ENCODE data around the gene MMAB. TPM values are rescaled to one million over a fixed set of nuclear protein-coding genes. Genes with fewer than 3 reads are reported as not detected.
"Not testable (repeated sequence)": the region's sequence is repeated elsewhere in the genome, so short reads cannot be mapped to it uniquely, and the experiment has no call there.

Gene MMAB
- total RNA-seq, 4 donors from 2014 or later: 15.1 to 31.0 (median 21.7) TPM

DNA sequence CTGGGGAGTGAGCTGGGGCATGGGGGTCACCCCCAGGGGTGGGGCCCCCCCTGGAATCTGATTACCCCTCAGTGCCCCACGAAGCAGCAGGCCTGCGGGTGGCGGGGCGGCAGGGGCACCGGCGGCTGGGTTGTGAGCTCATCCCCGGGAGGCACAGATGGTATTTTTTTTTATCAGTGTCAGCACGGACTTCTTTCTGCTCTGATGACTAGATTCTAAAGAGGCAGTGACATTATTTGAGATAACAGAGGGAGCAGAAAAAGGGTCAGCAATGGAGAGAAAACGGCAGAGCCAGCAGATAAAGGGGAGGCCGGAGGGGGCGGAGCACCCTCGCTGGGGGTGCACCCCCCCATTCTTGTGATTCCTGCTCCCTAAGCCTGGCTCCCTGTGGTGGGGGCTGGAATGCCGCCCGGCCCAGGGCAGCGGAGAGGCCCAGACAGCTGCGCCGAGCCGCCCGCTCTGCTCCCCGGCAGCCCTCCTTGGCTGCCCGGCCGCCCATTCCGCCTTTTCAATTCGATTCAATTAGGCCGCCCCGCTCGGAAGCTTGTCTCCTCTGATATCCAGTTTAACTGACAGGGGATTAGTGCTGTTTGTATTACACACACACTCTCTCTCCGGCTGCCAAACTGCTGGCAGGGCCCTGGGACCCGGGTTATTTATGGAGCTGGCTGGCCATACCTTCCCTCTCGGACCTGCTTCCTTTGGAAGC lies 33.2 kb upstream of the MMAB start:
- no peak for DNase-seq (ENCODE audit: low spot score in 2 of 2)
- intact Hi-C loops (cut with DNase I; ENCODE audit: low total_unique reads): no loop called here
- no peak overlapping the region for H3K4me3 ChIP-seq (ENCODE audit: low read depth, poor library complexity, severe bottlenecking)
- 49 to 57% methylated on average over 30 of the region's 30 CpGs for WGBS, 2 donors
- TF ChIP-seq CTCF (IDR thresholded peaks at IDR 0.05) (no peak), POLR2A (IDR thresholded peaks at IDR 0.05) (no peak)

- TF ChIP-seq CTCF (IDR thresholded peaks at IDR 0.05) (no peak), POLR2A (IDR thresholded peaks at IDR 0.05) (no peak)
- WGBS, 2 donors: 86 to 89% methylated on average over 13 of the region's 13 CpGs
- intact Hi-C loops (cut with DNase I; ENCODE audit: low total_unique reads): no loop called here
- DNase-seq (ENCODE audit: low spot score in 2 of 2): no peak
- H3K4me3 ChIP-seq (ENCODE audit: low read depth, poor library complexity, severe bottlenecking): no peak overlapping the region
These were observed 32.4 kb upstream of the MMAB start for GRCh38 chr12:109605599-109606228.

- intact Hi-C loops (cut with DNase I; ENCODE audit: low total_unique reads): no loop called here
- WGBS, 2 donors: 83 to 86% methylated on average over 5 of the region's 5 CpGs
- DNase-seq (ENCODE audit: low spot score in 2 of 2): no peak
- H3K4me3 ChIP-seq (ENCODE audit: low read depth, poor library complexity, severe bottlenecking): no peak overlapping the region
- TF ChIP-seq CTCF (IDR thresholded peaks at IDR 0.05) (no peak), POLR2A (IDR thresholded peaks at IDR 0.05) (no peak)
These were observed 31.7 kb upstream of the MMAB start for GRCh38 chr12:109605016-109605415.

DNA sequence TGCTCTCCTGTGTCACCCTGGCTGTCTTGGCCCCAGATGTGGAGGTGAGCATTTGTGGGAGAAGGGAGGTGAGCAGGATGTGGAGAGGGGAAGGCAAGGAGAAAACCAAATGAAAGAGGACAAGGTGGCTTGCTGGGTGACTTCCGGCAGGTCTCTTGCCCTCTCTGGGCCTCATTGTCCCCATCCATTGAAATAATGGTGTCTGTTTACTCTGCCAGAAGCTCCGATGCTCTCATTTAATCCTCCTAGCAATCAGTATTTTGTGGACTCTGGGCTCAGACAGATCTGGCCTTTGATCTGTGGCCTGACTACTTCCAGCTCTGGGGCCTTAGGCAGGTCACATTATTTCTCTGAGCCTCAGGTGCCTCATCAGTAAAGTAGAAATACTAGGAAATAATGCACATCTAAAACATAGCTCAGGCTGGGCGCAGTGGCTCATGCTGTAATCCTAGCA lies 30.9 kb upstream of the MMAB start:
- H3K4me3 ChIP-seq (ENCODE audit: low read depth, poor library complexity, severe bottlenecking): no peak overlapping the region
- no peak for DNase-seq (ENCODE audit: low spot score in 2 of 2)
- WGBS, 2 donors: 84 to 88% methylated on average over 3 of the region's 3 CpGs
- no peak for TF ChIP-seq CTCF (IDR thresholded peaks at IDR 0.05)
- no peak for TF ChIP-seq POLR2A (IDR thresholded peaks at IDR 0.05)
- intact Hi-C loops (cut with DNase I; ENCODE audit: low total_unique reads): no loop called here

DNA sequence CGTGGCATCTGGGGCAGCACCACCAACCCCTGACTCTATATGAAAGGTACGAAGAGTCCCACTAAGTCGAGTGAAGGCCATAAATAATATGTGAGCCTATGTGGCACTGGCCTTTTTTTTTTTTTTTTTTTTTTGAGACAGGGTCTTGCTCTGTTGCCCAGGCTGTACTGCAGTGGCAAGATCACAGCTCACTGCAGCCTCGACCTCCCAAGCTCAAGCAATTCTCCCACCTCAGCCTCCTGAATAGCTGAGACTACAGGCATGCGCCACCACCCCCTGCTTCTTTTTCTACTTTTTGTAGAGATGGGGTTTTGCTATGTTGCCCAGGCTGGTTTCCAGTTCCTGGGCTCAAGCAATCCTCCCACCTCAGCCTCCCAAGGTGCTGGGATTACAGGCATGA lies 28.8 kb upstream of the MMAB start:
- 86% methylated on average over 5 of the region's 5 CpGs for WGBS, 2 donors
- intact Hi-C loops (cut with DNase I; ENCODE audit: low total_unique reads); H3K4me3 ChIP-seq (ENCODE audit: low read depth, poor library complexity, severe bottlenecking); DNase-seq (ENCODE audit: low spot score in 2 of 2): not testable (repeated sequence)

GRCh38 chr12:109601557-109601956 lies 28.3 kb upstream of the MMAB start:
- no peak overlapping the region for H3K4me3 ChIP-seq (ENCODE audit: low read depth, poor library complexity, severe bottlenecking)
- no peak for DNase-seq (ENCODE audit: low spot score in 2 of 2)
- 89 to 94% methylated on average over 8 of the region's 8 CpGs for WGBS, 2 donors
- no peak for TF ChIP-seq CTCF (IDR thresholded peaks at IDR 0.05)
- TF ChIP-seq POLR2A (IDR thresholded peaks at IDR 0.05): no peak
- intact Hi-C loops (cut with DNase I; ENCODE audit: low total_unique reads): no loop called here
